BLaER1 (cell line): ENCODE measurements around the gene MYCBPAP.

Source experiments
- H3K27ac ChIP-seq: shearing (Covaris generic); formaldehyde crosslinking; 2 replicates; pipeline ENCODE4 v1.8.1; 2022
- H3K27me3 ChIP-seq: shearing (Covaris generic); formaldehyde crosslinking; 2 replicates; pipeline ENCODE4 v1.8.1; 2022
- H3K36me3 ChIP-seq: shearing (Covaris generic); formaldehyde crosslinking; 2 replicates; pipeline ENCODE4 v1.8.1; 2022
- H3K4me1 ChIP-seq: shearing (Covaris generic); formaldehyde crosslinking; 2 replicates; pipeline ENCODE4 v1.8.1; 2022
- H3K4me2 ChIP-seq: shearing (Covaris generic); formaldehyde crosslinking; 2 replicates; pipeline ENCODE4 v1.8.1; 2022
- H3K4me3 ChIP-seq: shearing (Covaris generic); formaldehyde crosslinking; 2 replicates; pipeline ENCODE4 v1.8.1; 2022
- H3K9ac ChIP-seq: shearing (Covaris generic); formaldehyde crosslinking; 2 replicates; pipeline ENCODE4 v1.8.1; 2022
- H3K9me3 ChIP-seq: shearing (Covaris generic); formaldehyde crosslinking; 2 replicates; pipeline ENCODE4 v1.8.1; 2022
- H4K20me1 ChIP-seq: shearing (Covaris generic); formaldehyde crosslinking; 2 replicates; pipeline ENCODE4 v1.8.1; 2022
- Cebpa-rat ChIP-seq: shearing (Covaris generic); IDR thresholded peaks from 2 replicates; pipeline ENCODE4 v1.8.1; 2022

The MYCBPAP gene

DNA sequence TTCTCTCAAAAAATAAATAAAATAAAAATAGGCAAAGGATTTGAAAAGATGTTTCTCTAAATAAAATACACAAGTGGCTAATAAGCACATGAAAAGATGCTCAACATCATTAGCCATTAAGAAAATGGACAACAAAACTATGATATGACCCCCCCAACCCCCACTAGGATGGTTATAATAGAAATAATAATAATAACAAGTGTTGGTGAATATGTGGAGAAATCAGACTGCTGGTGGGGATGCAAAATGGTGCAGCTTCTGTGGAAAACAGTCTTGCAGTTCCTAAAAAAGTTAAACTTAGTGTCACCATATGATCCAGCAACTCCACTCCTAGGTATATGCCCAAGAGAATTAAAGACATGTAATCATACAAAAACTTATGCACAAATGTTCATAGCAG, 9.0 kb upstream of the MYCBPAP start:
- no peak overlapping the region for H3K9ac ChIP-seq
- H3K4me1 ChIP-seq, result no peaks in the 10 kb centered on the region
- no peak overlapping the region for H3K4me2 ChIP-seq
- no peaks in the 10 kb centered on the region for H3K27me3 ChIP-seq
- no peak overlapping the region for H3K4me3 ChIP-seq
- H3K36me3 ChIP-seq, result no peaks in the 10 kb centered on the region
- H4K20me1 ChIP-seq, result no peaks in the 10 kb centered on the region
- no peak for TF ChIP-seq Cebpa-rat
- H3K27ac ChIP-seq, result no peak overlapping the region
- H3K9me3 ChIP-seq, result no peaks in the 10 kb centered on the region

GRCh38 chr17:50499721-50500120, 8.5 kb upstream of the MYCBPAP start:
- Histone ChIP-seq H3K9ac (no peak overlapping the region), H4K20me1 (no peaks in the 10 kb centered on the region), H3K27me3 (no peaks in the 10 kb centered on the region), H3K36me3 (no peaks in the 10 kb centered on the region), H3K27ac (no peak overlapping the region), H3K9me3 (no peaks in the 10 kb centered on the region), H3K4me3 (no peak overlapping the region), H3K4me1 (no peaks in the 10 kb centered on the region), H3K4me2 (no peak overlapping the region)
- TF ChIP-seq Cebpa-rat, result no peak

DNA sequence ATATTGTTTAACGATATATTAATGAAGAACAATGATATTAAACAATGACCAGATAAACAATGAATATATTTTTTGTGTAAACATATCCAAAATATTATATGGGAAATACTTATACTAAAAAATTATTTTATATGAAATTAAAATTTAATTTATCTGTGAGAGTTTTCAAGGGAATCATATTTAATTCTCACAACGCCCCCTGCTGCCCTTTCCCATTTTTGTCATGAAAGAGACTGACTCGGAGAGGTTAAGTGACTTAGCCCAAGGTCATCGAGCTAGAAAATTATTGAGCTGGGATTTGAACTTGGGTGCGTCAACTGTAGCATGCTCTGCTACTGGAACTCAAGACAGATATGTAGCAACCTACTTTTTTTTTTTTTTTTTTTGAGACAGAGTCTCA, 7.2 kb upstream of the MYCBPAP start:
- Histone ChIP-seq H3K4me2 (no peak overlapping the region), H3K4me1 (no peaks in the 10 kb centered on the region), H3K27ac (no peak overlapping the region), H3K9me3 (no peaks in the 10 kb centered on the region), H3K4me3 (no peak overlapping the region), H3K9ac (no peak overlapping the region), H3K27me3 (peaks cover 3% of the 10 kb centered on the region; the same call in 1 of the 2 replicates), H3K36me3 (no peaks in the 10 kb centered on the region), H4K20me1 (no peaks in the 10 kb centered on the region)
- no peak for TF ChIP-seq Cebpa-rat

DNA sequence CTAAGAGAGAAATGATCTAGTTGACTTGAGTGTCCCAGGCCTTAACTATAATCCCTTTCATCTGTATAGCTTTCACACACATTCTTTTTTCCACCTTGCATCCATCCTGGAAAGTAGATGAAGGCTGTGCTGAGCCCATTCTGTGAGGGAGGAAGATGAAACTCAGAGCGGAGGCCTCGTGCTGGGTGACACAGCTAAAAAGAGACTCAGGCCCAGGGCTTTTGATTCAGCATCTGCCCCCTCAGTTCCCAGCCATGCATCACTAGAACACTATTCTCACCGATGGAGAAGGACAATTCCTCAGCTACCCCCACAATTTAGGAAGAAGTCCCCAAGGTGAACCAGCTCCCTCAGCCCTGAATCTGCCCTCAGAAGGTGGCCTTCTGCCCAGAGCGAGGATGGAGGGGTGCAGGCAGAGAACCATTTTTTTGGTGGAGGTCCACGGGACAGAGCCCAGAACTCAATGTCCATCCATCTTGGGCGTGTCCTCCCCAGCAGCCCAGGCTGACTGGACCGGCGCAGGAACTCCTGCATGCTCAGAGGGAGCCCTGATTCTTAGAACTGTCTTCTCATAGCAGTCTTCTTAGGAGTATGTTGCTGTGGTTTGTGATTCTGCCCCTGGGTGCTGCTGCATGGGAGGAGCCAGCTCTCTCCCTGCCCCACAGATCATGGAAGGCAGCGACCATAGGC, 5.8 kb upstream of the MYCBPAP start:
- H3K9ac ChIP-seq, result no peak overlapping the region
- no peaks in the 10 kb centered on the region for H3K36me3 ChIP-seq
- H4K20me1 ChIP-seq, result no peaks in the 10 kb centered on the region
- H3K4me2 ChIP-seq, result no peak overlapping the region
- no peak for TF ChIP-seq Cebpa-rat
- no peaks in the 10 kb centered on the region for H3K9me3 ChIP-seq
- peaks cover 17% of the 10 kb centered on the region for H3K27me3 ChIP-seq
- no peak overlapping the region for H3K27ac ChIP-seq
- no peak overlapping the region for H3K4me3 ChIP-seq
- H3K4me1 ChIP-seq, result no peaks in the 10 kb centered on the region

- TF ChIP-seq Cebpa-rat, result no peak
These were observed 2.6 kb upstream of the MYCBPAP start for GRCh38 chr17:50505591-50506130.

GRCh38 chr17:50506298-50506697, 1.9 kb upstream of the MYCBPAP start:
- no peak overlapping the region for H3K4me2 ChIP-seq
- TF ChIP-seq Cebpa-rat, result no peak
- H3K27ac ChIP-seq, result no peak overlapping the region
- H3K27me3 ChIP-seq, result peaks cover 42% of the 10 kb centered on the region
- H3K36me3 ChIP-seq, result no peaks in the 10 kb centered on the region
- no peak overlapping the region for H3K4me3 ChIP-seq
- no peak overlapping the region for H3K9ac ChIP-seq
- H3K4me1 ChIP-seq, result peaks cover 6% of the 10 kb centered on the region; the same call in 1 of the 2 replicates
- H4K20me1 ChIP-seq, result no peaks in the 10 kb centered on the region
- no peaks in the 10 kb centered on the region for H3K9me3 ChIP-seq

More at GRCh38 chr17:50505591-50506130, 2.6 kb upstream of the MYCBPAP start:
- Histone ChIP-seq H4K20me1 (no peaks in the 10 kb centered on the region), H3K9ac (no peak overlapping the region), H3K27ac (no peak overlapping the region), H3K36me3 (no peaks in the 10 kb centered on the region), H3K4me3 (no peak overlapping the region), H3K4me2 (no peak overlapping the region), H3K27me3 (peaks cover 42% of the 10 kb centered on the region), H3K9me3 (no peaks in the 10 kb centered on the region), H3K4me1 (peaks cover 6% of the 10 kb centered on the region; the same call in 1 of the 2 replicates)

- H4K20me1 ChIP-seq, result no peaks in the 10 kb centered on the region
- no peak for TF ChIP-seq Cebpa-rat
- H3K27me3 ChIP-seq, result peaks cover 42% of the 10 kb centered on the region
- no peaks in the 10 kb centered on the region for H3K36me3 ChIP-seq
- no peaks in the 10 kb centered on the region for H3K9me3 ChIP-seq
- peak overlapping the region; percentile 61 for H3K4me3 ChIP-seq
- H3K4me2 ChIP-seq, result peak overlapping the region; percentile 74
- peaks cover 6% of the 10 kb centered on the region; the same call in 1 of the 2 replicates for H3K4me1 ChIP-seq
- H3K9ac ChIP-seq, result no peak overlapping the region
- H3K27ac ChIP-seq, result no peak overlapping the region
These were observed 578 bp downstream of the MYCBPAP start for GRCh38 chr17:50508573-50509460.

GRCh38 chr17:50511058-50511457, 2.8 kb downstream of the MYCBPAP start:
- H3K4me2 ChIP-seq, result no peak overlapping the region
- no peaks in the 10 kb centered on the region for H3K36me3 ChIP-seq
- peaks cover 20% of the 10 kb centered on the region for H3K4me1 ChIP-seq
- no peak overlapping the region for H3K4me3 ChIP-seq
- peaks cover 39% of the 10 kb centered on the region for H3K27me3 ChIP-seq
- no peaks in the 10 kb centered on the region for H4K20me1 ChIP-seq
- TF ChIP-seq Cebpa-rat, result no peak
- H3K9me3 ChIP-seq, result no peaks in the 10 kb centered on the region
- no peak overlapping the region for H3K9ac ChIP-seq
- no peak overlapping the region for H3K27ac ChIP-seq

DNA sequence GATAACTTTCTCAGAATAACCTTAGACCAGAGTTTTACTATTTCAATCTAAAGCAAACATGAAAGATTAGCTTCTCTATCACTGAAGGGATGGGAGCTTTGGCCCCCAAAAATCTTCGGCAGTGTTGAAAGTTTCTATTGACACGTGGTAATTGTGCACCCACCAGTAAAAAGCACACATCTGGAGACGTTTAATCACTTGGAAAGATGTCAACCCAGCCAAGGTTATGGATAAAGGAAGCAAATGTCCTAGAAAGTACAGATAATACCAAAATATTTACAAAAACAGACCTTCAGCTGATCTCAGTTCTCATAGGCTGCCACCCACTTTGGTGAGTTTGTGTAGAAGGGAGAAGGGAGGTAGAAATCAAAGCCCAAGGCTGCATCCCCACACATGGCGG, 5.3 kb downstream of the MYCBPAP start:
- no peak overlapping the region for H3K4me3 ChIP-seq
- H3K27ac ChIP-seq, result no peak overlapping the region
- H3K27me3 ChIP-seq, result peaks cover 15% of the 10 kb centered on the region
- no peak overlapping the region for H3K4me2 ChIP-seq
- H3K9me3 ChIP-seq, result no peaks in the 10 kb centered on the region
- H3K9ac ChIP-seq, result no peak overlapping the region
- TF ChIP-seq Cebpa-rat, result no peak
- H4K20me1 ChIP-seq, result no peaks in the 10 kb centered on the region
- peaks cover 18% of the 10 kb centered on the region for H3K4me1 ChIP-seq
- H3K36me3 ChIP-seq, result no peaks in the 10 kb centered on the region

DNA sequence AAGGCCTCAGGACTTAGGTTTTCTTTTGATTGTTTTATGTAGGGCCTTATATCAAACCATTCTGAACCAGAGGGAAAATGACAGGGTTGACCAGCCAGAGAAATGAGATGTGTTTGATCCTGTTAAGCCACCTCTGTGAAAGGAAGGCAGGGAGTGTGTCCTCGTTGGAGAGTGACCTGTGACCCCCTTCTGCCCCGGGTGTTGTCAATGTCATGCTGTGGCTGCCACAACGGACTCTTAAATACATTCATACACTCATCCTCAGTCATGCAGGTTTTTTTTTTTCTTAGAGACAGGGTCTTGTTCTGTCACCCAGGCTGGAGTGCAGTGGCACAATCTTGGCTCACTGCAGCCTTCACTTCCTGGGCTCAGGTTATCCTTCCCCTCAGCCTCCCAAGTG, 6.1 kb downstream of the MYCBPAP start:
- Histone ChIP-seq H3K27ac (no peak overlapping the region), H3K4me2 (no peak overlapping the region), H3K27me3 (peaks cover 6% of the 10 kb centered on the region; the same call in 1 of the 2 replicates), H3K9ac (no peak overlapping the region), H3K36me3 (no peaks in the 10 kb centered on the region), H3K4me1 (peaks cover 15% of the 10 kb centered on the region), H4K20me1 (no peaks in the 10 kb centered on the region), H3K9me3 (no peaks in the 10 kb centered on the region), H3K4me3 (no peak overlapping the region)
- TF ChIP-seq Cebpa-rat, result no peak
